NCI-H524 (cell line): ENCODE measurements around the gene POLE2.
"Not testable (repeated sequence)": the region's sequence is repeated elsewhere in the genome, so short reads cannot be mapped to it uniquely, and the experiment has no call there.

ENCODE experiments used
- DNase-seq, 2 experiments: peaks; one replicate each; lab custom pipeline; 2025; lab: John Stamatoyannopoulos, UW

POLE2 gene

DNA sequence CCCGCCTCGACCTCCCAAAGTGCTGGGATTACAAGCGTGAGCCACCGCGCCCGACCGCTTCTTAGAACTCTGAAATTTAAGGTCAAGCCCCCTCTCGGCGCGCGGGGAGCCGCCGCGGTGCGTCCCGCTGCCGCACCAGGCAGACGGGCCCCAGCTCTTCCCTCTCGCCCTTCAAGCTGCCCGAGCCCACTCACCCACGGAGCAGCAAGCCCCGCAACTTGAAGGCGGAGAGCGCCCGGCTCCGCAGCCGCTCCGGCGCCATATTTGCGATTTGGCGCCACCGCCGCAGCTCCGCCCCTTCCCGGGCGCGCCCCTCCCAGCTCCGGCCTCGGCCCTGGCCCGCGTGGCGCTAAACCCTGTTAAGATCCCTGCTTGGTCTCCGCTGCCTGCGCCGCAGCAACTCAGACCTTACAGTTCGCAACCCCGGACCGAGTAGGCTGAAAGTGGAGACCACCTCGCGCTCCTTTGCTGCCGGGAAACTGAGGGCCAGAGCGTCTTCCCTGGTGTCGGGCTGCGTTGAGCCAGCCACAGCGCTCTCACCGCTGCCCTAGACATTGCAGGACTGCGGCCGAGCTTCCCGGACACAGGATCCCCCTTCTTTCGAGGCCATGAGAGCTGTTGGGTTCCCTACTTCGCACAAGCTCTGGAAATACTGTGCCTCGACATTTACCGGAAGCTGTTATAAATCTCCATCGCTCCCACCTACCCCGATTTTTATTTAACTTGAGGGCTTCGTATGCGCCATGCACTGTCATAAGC lies at the start of gene POLE2:
TSS of gene POLE2 (minus strand) at position 273 of the 759 bp plus-strand sequence. CDS start at position 262, 11 bp downstream.
- peak; percentile 65 to 83 for DNase-seq

GRCh38 chr14:49735669-49736068 lies 47.7 kb upstream of the POLE2 start:
- DNase-seq: not testable (repeated sequence)

GRCh38 chr14:49733836-49734235 lies 45.8 kb upstream of the POLE2 start:
- no peak for DNase-seq

GRCh38 chr14:49732896-49733295 lies 44.9 kb upstream of the POLE2 start:
- no peak for DNase-seq

- DNase-seq: no peak
These were observed 39.2 kb upstream of the POLE2 start for GRCh38 chr14:49727171-49727570.

GRCh38 chr14:49721733-49722435 lies 33.9 kb upstream of the POLE2 start:
- DNase-seq: not testable (repeated sequence)

DNA sequence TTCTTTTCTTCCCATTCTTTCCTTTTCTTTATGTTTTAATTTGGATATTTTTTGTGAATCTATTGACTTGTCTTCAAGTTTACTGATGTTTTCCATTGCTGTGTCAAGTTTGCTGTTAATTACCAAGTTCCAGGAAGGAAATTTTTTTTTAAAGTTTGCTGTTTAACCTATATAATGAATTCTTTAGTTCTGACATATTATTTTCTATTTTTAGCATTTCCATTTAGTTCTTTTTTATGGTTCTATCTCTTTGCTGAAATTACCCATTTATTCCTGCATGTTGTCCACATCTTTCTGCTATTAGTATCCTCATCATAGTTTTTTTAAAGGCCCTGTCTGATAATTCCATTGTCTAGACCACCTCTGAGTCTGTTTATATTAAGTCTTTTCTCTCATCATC lies 32.7 kb upstream of the POLE2 start:
- DNase-seq: no peak

GRCh38 chr14:49710993-49711392 lies 23.0 kb upstream of the POLE2 start:
- not testable (repeated sequence) for DNase-seq

GRCh38 chr14:49704471-49704870 lies 16.5 kb upstream of the POLE2 start:
- not testable (repeated sequence) for DNase-seq

GRCh38 chr14:49703965-49704364 lies 16.0 kb upstream of the POLE2 start:
- no peak for DNase-seq

DNA sequence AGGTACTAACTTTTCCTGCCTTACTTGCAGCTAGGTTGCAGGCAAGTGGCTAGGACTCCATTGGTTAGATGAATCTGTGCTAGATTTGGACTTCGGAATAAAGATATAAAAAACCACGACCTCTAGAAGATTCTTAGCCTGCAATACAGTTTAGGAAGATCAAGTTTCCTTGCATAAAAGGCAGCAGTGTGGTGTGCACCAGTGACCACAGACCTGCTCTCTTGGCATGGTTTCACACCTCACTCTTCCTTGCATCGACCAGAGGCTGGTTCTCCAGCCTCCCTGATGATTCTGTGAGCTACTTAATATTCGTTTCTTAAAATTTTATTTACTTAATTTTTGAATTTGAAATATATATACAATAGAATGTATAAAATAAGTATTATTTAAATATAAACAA lies 14.7 kb upstream of the POLE2 start:
- no peak for DNase-seq

DNA sequence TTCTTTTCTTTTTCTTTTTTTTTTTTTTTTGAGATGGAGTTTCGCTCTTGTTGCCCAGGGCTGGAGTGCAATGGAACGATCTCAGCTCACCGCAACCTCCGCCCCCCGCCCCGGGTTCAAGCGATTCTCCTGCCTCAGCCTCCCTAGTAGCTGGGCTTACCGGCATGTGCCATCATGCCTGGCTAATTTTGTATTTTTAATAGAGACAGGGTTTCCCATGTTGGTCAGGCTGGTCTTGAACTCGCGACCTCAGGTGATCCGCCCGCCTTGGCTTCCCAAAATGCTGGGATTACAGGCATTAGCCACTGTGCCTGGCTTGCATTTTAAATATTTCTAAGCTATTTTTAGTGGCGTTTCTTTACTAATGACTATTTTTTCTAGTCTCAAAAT lies 5.7 kb upstream of the POLE2 start:
- DNase-seq: not testable (repeated sequence)

DNA sequence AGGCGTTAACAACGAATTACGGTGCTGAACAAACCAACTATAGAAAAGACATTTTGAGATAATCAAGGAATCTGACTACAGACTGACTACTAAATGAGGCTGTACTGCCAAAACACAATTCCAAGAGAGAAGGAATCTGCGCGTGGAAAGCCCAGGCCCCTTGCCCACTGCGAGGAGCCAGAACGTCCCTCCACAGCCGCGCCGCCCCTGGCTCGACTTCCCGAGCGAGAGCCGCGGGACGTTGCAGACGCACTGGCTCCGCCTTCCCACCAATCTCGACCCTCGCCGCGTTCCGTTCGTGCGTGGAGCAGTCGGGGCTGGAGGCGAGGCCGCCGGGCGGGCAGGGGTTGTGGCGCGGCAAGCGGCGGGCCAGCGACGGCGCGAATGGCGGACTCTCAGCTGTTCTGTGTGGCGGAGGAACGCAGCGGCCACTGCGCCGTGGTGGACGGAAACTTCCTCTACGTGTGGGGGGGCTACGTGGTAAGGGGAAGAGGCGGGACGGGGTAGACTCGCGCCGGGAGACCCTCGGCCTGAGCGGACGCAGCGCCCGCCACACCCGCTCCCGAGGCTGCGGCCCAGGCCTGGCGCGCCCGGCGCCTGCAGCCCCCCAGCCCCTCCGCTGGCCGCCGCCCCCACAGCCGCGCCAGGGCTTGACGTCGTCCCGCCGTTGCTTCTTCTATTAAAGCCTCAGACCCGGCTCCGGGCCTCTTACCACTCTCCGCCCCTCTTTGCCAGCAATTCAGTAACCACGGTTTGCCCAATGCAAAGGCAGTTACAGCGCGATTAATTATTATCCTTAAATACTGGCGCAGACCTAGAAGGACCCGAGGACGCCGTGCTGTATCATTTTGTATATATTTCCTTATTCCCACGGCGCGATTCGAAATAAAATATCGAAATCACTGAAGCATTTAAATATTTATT lies 5.1 kb upstream of the POLE2 start, which contains the start of gene KLHDC1:
TSS of gene KLHDC1 (plus strand) at position 310 of the 924 bp plus-strand sequence. CDS start at position 385, 75 bp downstream.
- peak; percentile 71 to 82 for DNase-seq

DNA sequence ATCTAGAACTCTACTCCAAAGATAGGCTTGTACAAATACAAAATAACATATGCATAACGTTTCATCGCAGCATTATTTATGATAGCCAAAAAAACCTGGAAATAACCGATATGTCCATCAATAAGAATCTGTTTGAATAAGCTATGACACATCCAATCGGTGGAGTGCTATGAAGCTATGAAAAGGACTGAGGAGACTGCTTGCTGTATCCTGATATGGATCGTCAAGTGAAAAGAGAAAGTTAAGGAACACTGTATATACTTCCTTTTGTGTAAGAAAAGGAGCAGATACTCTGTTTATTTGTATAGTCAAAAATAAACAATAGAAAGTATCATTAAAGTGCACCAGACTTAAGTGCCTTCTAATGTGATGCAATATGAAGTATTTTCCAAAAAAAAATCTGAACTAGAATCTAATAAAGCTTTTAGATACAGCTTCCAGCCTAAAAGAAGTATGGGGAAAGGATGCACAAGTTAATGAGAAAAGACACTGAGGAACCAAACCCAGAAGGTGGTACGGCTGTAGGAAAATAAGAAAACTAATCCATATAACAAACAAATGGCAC lies 4.3 kb upstream of the POLE2 start:
- DNase-seq: no peak

DNA sequence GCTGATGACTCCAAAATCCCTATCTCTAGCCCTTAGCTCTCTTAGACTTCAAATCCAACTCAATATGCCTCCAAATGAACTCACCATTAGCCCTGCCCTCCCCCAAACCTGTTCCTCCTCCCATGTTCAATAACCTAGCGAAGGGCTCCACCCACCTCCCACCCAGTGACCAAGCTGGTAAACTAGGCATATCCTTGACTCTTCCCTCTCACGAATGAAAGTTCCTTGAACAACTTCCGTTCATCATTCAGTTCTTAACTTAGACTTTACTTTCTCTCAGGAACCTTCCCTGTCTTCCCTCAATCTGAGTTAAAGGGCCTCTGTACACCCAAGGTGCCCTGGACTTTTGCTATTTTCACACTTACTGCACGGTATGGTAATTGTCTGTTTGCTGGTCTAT lies 3.0 kb upstream of the POLE2 start:
- no peak for DNase-seq

DNA sequence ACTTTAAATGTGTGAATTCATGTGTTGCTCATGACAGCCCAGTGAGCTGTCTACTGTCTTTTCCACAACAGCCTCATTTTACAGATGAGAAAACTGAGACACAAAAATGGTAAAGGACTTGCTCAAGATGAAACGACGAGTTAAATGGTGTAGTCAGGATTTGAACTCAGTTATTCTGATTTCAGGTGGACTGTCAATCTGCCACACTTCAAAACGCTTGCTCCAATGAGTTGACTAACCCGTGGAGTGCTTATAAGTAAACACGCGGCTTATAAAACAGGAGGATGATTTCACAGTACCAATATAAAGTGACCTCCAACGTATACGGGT lies 652 bp upstream of the POLE2 start:
- no peak for DNase-seq

DNA sequence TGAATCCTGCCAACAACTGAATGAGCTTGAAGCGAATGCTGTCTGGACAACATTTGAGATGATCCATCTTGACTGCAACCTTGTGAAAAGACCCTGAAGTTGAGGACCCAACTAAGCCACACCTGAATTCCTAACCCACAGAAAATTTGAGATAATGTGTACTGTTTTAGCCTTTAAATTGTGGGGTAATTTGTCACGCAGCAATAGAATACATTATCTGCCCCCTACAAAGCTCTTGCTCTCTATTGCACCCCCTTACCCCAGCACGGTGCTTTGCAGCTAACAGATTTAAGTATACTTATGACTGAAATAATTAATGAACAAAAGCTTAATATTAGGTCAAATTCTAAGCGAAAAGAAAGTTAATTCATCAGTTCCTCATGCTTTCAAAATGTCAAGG lies 1.6 kb downstream of the POLE2 start:
- DNase-seq: no peak

DNA sequence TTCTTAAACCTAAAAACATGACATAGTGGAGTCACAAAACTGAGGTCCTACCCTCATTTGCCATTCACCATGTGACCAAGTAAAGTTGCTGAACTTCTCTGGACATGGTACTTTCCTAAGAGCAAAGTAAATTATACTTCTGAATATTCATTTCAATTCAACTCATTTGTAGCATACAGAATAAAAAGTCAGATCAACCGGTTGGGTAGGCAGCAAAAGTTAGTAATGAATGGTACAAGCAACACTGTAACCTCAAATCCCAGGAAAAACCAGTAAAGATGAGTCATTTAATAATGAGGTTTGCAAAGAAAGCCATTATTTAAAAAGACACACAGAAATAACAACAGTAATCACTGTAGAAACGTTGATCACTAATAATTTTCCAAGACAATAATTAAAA lies 8.7 kb downstream of the POLE2 start:
- no peak for DNase-seq

GRCh38 chr14:49677643-49678042 lies 10.4 kb downstream of the POLE2 start:
- no peak for DNase-seq

GRCh38 chr14:49673586-49673985 lies 14.4 kb downstream of the POLE2 start:
- no peak for DNase-seq

DNA sequence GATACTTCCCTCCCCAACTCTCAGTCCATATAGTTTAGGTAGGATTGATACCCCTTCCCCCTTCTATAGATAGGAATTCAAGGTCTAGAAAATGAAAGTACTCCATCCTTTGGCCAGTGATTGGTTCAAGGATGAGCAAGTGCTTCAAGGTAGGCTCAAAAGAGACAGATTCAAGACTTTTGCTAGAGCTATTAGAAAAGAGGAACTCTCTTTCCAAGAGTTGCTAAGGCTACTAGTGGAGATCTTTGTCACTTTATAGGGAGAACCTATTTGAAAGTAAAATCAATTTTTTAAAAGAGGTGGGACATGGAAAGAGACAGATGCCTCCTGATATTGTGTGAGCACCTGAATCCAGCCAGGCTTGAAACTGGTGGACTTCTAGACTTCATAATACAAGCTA lies 17.5 kb downstream of the POLE2 start:
- no peak for DNase-seq
